Adipocyte (in vitro differentiated cells): ENCODE data around the gene DYRK4.

Experiments
- DNase-seq: peaks from one replicate; pipeline ENCODE4 v3.0.0-alpha.2; 2015; ENCODE audit warnings: low read depth
- H3K27me3 ChIP-seq: replicated peaks from 2 replicates; pipeline ENCODE4 v1.7.0; 2013; ENCODE audit warnings: mild to moderate bottlenecking, low read length, moderate library complexity; ENCODE audit not compliant: control insufficient read depth, insufficient read depth
- H3K36me3 ChIP-seq: 2 replicates; pipeline ENCODE4 v1.7.0; 2013; ENCODE audit warnings: low read length, mild to moderate bottlenecking, moderate library complexity; ENCODE audit not compliant: control insufficient read depth, insufficient read depth, severe bottlenecking
- H3K4me1 ChIP-seq: 2 replicates; pipeline ENCODE4 v1.7.0; 2013; ENCODE audit warnings: mild to moderate bottlenecking, low read length, moderate library complexity; ENCODE audit not compliant: control insufficient read depth, insufficient read depth
- H3K4me3 ChIP-seq: 2 replicates; pipeline ENCODE4 v1.7.0; 2013; ENCODE audit warnings: mild to moderate bottlenecking, low read length, moderate library complexity
- H3K9ac ChIP-seq: 2 replicates; pipeline ENCODE4 v1.7.0; 2013; ENCODE audit warnings: mild to moderate bottlenecking, low read length, moderate library complexity
- H3K9me3 ChIP-seq: 2 replicates; pipeline ENCODE4 v1.7.0; 2013; ENCODE audit warnings: mild to moderate bottlenecking, low read length, moderate library complexity; ENCODE audit not compliant: control insufficient read depth

The DYRK4 gene

GRCh38 chr12:4539167-4539870 lies 22.7 kb upstream of the DYRK4 start:
- no peaks in the 10 kb centered on the region for H3K27me3 ChIP-seq
- H3K4me3 ChIP-seq, result peak overlapping the region; percentile 98
- no peak for DNase-seq
- H3K4me1 ChIP-seq, result peaks cover 21% of the 10 kb centered on the region
- H3K9me3 ChIP-seq, result no peaks in the 10 kb centered on the region
- peak overlapping the region; percentile 97 for H3K9ac ChIP-seq
- H3K36me3 ChIP-seq, result peaks cover 10% of the 10 kb centered on the region

GRCh38 chr12:4540170-4540569 lies 21.8 kb upstream of the DYRK4 start:
- DNase-seq, result no peak
- Histone ChIP-seq H3K9me3 (no peaks in the 10 kb centered on the region), H3K9ac (no peak overlapping the region), H3K4me3 (no peak overlapping the region), H3K27me3 (no peaks in the 10 kb centered on the region), H3K4me1 (peaks cover 18% of the 10 kb centered on the region), H3K36me3 (peaks cover 8% of the 10 kb centered on the region)

GRCh38 chr12:4540638-4541037 lies 21.4 kb upstream of the DYRK4 start:
- H3K36me3 ChIP-seq, result peaks cover 5% of the 10 kb centered on the region
- no peaks in the 10 kb centered on the region for H3K27me3 ChIP-seq
- no peak overlapping the region for H3K9ac ChIP-seq
- peaks cover 18% of the 10 kb centered on the region for H3K4me1 ChIP-seq
- no peak for DNase-seq
- H3K9me3 ChIP-seq, result no peaks in the 10 kb centered on the region
- no peak overlapping the region for H3K4me3 ChIP-seq

GRCh38 chr12:4545195-4545594 lies 16.8 kb upstream of the DYRK4 start:
- peaks cover 5% of the 10 kb centered on the region for H3K36me3 ChIP-seq
- H3K27me3 ChIP-seq, result no peaks in the 10 kb centered on the region
- no peaks in the 10 kb centered on the region for H3K9me3 ChIP-seq
- no peak overlapping the region for H3K4me3 ChIP-seq
- H3K4me1 ChIP-seq, result no peaks in the 10 kb centered on the region
- no peak for DNase-seq
- no peak overlapping the region for H3K9ac ChIP-seq

- no peaks in the 10 kb centered on the region for H3K9me3 ChIP-seq
- H3K9ac ChIP-seq, result no peak overlapping the region
- peaks cover 20% of the 10 kb centered on the region for H3K4me1 ChIP-seq
- H3K27me3 ChIP-seq, result no peaks in the 10 kb centered on the region
- DNase-seq, result no peak
- no peaks in the 10 kb centered on the region for H3K36me3 ChIP-seq
- no peak overlapping the region for H3K4me3 ChIP-seq
Observed at GRCh38 chr12:4552191-4552590, 9.8 kb upstream of the DYRK4 start.

GRCh38 chr12:4553943-4554342 lies 8.1 kb upstream of the DYRK4 start:
- Histone ChIP-seq H3K27me3 (no peaks in the 10 kb centered on the region), H3K9me3 (no peaks in the 10 kb centered on the region), H3K4me3 (no peak overlapping the region), H3K4me1 (peaks cover 28% of the 10 kb centered on the region), H3K9ac (no peak overlapping the region), H3K36me3 (no peaks in the 10 kb centered on the region)
- DNase-seq, result no peak

GRCh38 chr12:4555804-4556203 lies 6.2 kb upstream of the DYRK4 start:
- no peaks in the 10 kb centered on the region for H3K36me3 ChIP-seq

GRCh38 chr12:4556735-4557530 lies 5.1 kb upstream of the DYRK4 start:
- Histone ChIP-seq H3K27me3 (no peaks in the 10 kb centered on the region), H3K4me1 (peaks cover 28% of the 10 kb centered on the region), H3K9ac (peak overlapping the region; percentile 21), H3K9me3 (no peaks in the 10 kb centered on the region), H3K36me3 (no peaks in the 10 kb centered on the region), H3K4me3 (no peak overlapping the region)
- no peak for DNase-seq

More at GRCh38 chr12:4555804-4556203, 6.2 kb upstream of the DYRK4 start:
- Histone ChIP-seq H3K4me1 (peaks cover 28% of the 10 kb centered on the region), H3K4me3 (no peak overlapping the region), H3K9ac (no peak overlapping the region), H3K9me3 (no peaks in the 10 kb centered on the region), H3K27me3 (no peaks in the 10 kb centered on the region)
- no peak for DNase-seq

- H3K9me3 ChIP-seq, result no peaks in the 10 kb centered on the region
- no peaks in the 10 kb centered on the region for H3K36me3 ChIP-seq
- peaks cover 26% of the 10 kb centered on the region for H3K4me1 ChIP-seq
- no peak for DNase-seq
- H3K27me3 ChIP-seq, result no peaks in the 10 kb centered on the region
- H3K9ac ChIP-seq, result no peak overlapping the region
- H3K4me3 ChIP-seq, result no peak overlapping the region
Observed at GRCh38 chr12:4557586-4557985, 4.4 kb upstream of the DYRK4 start.

- DNase-seq, result no peak
- Histone ChIP-seq H3K4me3 (no peak overlapping the region), H3K36me3 (no peaks in the 10 kb centered on the region), H3K9me3 (no peaks in the 10 kb centered on the region), H3K4me1 (peaks cover 26% of the 10 kb centered on the region), H3K9ac (no peak overlapping the region), H3K27me3 (peaks cover 3% of the 10 kb centered on the region)
Observed at GRCh38 chr12:4558171-4558570, 3.8 kb upstream of the DYRK4 start.

- no peak overlapping the region for H3K4me3 ChIP-seq
- H3K9me3 ChIP-seq, result no peaks in the 10 kb centered on the region
- no peaks in the 10 kb centered on the region for H3K4me1 ChIP-seq
- DNase-seq, result no peak
- H3K27me3 ChIP-seq, result peaks cover 12% of the 10 kb centered on the region
- H3K36me3 ChIP-seq, result no peaks in the 10 kb centered on the region
- H3K9ac ChIP-seq, result no peak overlapping the region
Observed at GRCh38 chr12:4563336-4563735, 1.3 kb downstream of the DYRK4 start.
